ENCODE measurements around the gene CAVIN2.

The CAVIN2 gene

GRCh38 chr2:191866675-191867506 lies 20.0 kb upstream of the CAVIN2 start:
- no peak for TF ChIP-seq CTCF (IDR thresholded peaks at IDR 0.05; ENCODE audit: borderline replicate concordance, control extremely low read depth, extremely low read depth, insufficient read depth, missing control alignments)
- in situ Hi-C loops (cut with MboI; ENCODE audit: low sequenced_read_pairs, unreplicated experiment) = no loop called here
- DNase-seq (ENCODE audit: low spot score) = no peak

GRCh38 chr2:191866195-191866594 lies 19.3 kb upstream of the CAVIN2 start:
- TF ChIP-seq CTCF (IDR thresholded peaks at IDR 0.05; ENCODE audit: borderline replicate concordance, control extremely low read depth, extremely low read depth, insufficient read depth, missing control alignments) = no peak
- DNase-seq (ENCODE audit: low spot score) = no peak
- in situ Hi-C loops (cut with MboI; ENCODE audit: low sequenced_read_pairs, unreplicated experiment) = no loop called here

GRCh38 chr2:191864628-191865374 lies 17.9 kb upstream of the CAVIN2 start:
- DNase-seq (ENCODE audit: low spot score) = no peak
- no peak for TF ChIP-seq CTCF (IDR thresholded peaks at IDR 0.05; ENCODE audit: borderline replicate concordance, control extremely low read depth, extremely low read depth, insufficient read depth, missing control alignments)
- in situ Hi-C loops (cut with MboI; ENCODE audit: low sequenced_read_pairs, unreplicated experiment) = no loop called here

GRCh38 chr2:191863988-191864387 lies 17.1 kb upstream of the CAVIN2 start:
- in situ Hi-C loops (cut with MboI; ENCODE audit: low sequenced_read_pairs, unreplicated experiment) = no loop called here
- TF ChIP-seq CTCF (IDR thresholded peaks at IDR 0.05; ENCODE audit: borderline replicate concordance, control extremely low read depth, extremely low read depth, insufficient read depth, missing control alignments) = no peak
- no peak for DNase-seq (ENCODE audit: low spot score)

GRCh38 chr2:191862156-191862775 lies 15.4 kb upstream of the CAVIN2 start:
- no peak for TF ChIP-seq CTCF (IDR thresholded peaks at IDR 0.05; ENCODE audit: borderline replicate concordance, control extremely low read depth, extremely low read depth, insufficient read depth, missing control alignments)
- DNase-seq (ENCODE audit: low spot score) = no peak
- in situ Hi-C loops (cut with MboI; ENCODE audit: low sequenced_read_pairs, unreplicated experiment) = no loop called here

- no peak for TF ChIP-seq CTCF (IDR thresholded peaks at IDR 0.05; ENCODE audit: borderline replicate concordance, control extremely low read depth, extremely low read depth, insufficient read depth, missing control alignments)
- in situ Hi-C loops (cut with MboI; ENCODE audit: low sequenced_read_pairs, unreplicated experiment) = no loop called here
- DNase-seq (ENCODE audit: low spot score) = no peak
These were observed 14.0 kb upstream of the CAVIN2 start for GRCh38 chr2:191860760-191861466.
